ENCODE data around the gene DLGAP4. TPM values are rescaled to one million over a fixed set of nuclear protein-coding genes. Genes with fewer than 3 reads are reported as not detected.

DLGAP4 gene
- total and polyA plus RNA-seq, 9 of the 15 experiments (the other 6 are each of a cell fraction or from before 2014, with no cell fraction given) = 0.31 to 34.1 (median 4.5) TPM

- TF ChIP-seq ZNF518B (CRISPR knock-in tag; IDR thresholded peaks at IDR 0.05) = no peak
- no peak for TF ChIP-seq KLF16 (IDR thresholded peaks at IDR 0.05)
- no peak for TF ChIP-seq ZNF449 (CRISPR knock-in tag; IDR thresholded peaks at IDR 0.05)
- no peak for TF ChIP-seq TFAM (CRISPR knock-in tag; conservative IDR thresholded peaks at IDR 0.05)
Measured at GRCh38 chr20:36454332-36454697, 148.2 kb downstream of the DLGAP4 start (continued).

- H4K20me1 ChIP-seq (replicated peaks; ENCODE audit: control insufficient read depth, insufficient read depth, low read length) = 0 out of 2 replicates have a peak, but pooled peaks cover 6% of the 10 kb centered on the region
- H3K79me2 ChIP-seq (ENCODE audit: control insufficient read depth, insufficient read depth, low read length) = no peaks in the 10 kb centered on the region
- H3K27me3 ChIP-seq (ENCODE audit: control insufficient read depth in 2 of 2, insufficient read depth in 2 of 2, low read length in 2 of 2) = peaks cover 4 to 16% of the 10 kb centered on the region in 2 experiments; a peak in 3 of 5 replicates
- H3K9ac ChIP-seq (ENCODE audit: insufficient read depth in 1 of 2, low read depth in 2 of 2, low read length in 2 of 2) = no peak overlapping the region
- H3K27ac ChIP-seq (ENCODE audit: extremely low read depth, low read depth, low read length) = no peak overlapping the region
- no peaks in the 10 kb centered on the region for H3K36me3 ChIP-seq (ENCODE audit: control insufficient read depth, insufficient read depth, low read length)
- WGBS (ENCODE audit: insufficient coverage, low coverage, missing lambda C conversion rate) = 0% methylated on average over 8 of the region's 9 CpGs
- BruUV-seq (replicated peaks) = no TSS peak
- no peak overlapping the region for H2AFZ ChIP-seq (ENCODE audit: low read depth, low read length)
- no peak for FAIRE-seq
- no peak overlapping the region for H3K4me2 ChIP-seq (ENCODE audit: insufficient read depth, low read length)
- POLR2A ChIA-PET = no interaction called here
- peaks cover 0 to 2% of the 10 kb centered on the region in 2 experiments; a peak in 1 of 5 replicates for H3K4me1 ChIP-seq (replicated peaks in 1 of 2; ENCODE audit: control insufficient read depth in 2 of 2, insufficient read depth in 2 of 2, low read length in 2 of 2)
- peak; percentile 30; the same call in 1 of the 3 replicates for ATAC-seq
- intact Hi-C loops (cut with micrococcal nuclease) (no loop called here), in situ Hi-C loops (cut with MboI) (no loop called here)
- no peak overlapping the region for H3K4me3 ChIP-seq
- no peaks in the 10 kb centered on the region for H3K9me3 ChIP-seq (replicated peaks; ENCODE audit: control insufficient read depth, insufficient read depth, low read depth, low read length)
- no peak for DNase-seq (ENCODE audit: extremely low read depth in 1 of 4, low spot score in 3 of 4)
- CTCF ChIA-PET (ENCODE audit: low intra/inter-chr PET ratio) = no interaction called here
- H3K9me1 ChIP-seq (ENCODE audit: control insufficient read depth, insufficient read depth, low read length) = no peaks in the 10 kb centered on the region
- TF ChIP-seq SAFB2 (IDR thresholded peaks at IDR 0.05; ENCODE audit: borderline replicate concordance, low read depth, low read length, severe bottlenecking) (no peak), ZNF263 (CRISPR knock-in tag; IDR thresholded peaks at IDR 0.05; ENCODE audit: borderline replicate concordance) (peak; percentile 86)
Measured at GRCh38 chr20:36454698-36455427, 148.7 kb downstream of the DLGAP4 start.

Data from K562 (cell line).